Keratinocyte (primary cell): ENCODE data around the gene TESK1.

Experiments
- CTCF ChIP-seq, 3 experiments: IDR thresholded peaks in 1 of 3; conservative IDR thresholded peaks in 1 of 3; optimal IDR thresholded peaks in 1 of 3; 2 replicates in 2 of 3; 3 replicates in 1 of 3; pipeline versions ENCODE3 to v1.5.1; 2011; ENCODE audit warnings: low read length in 3 of 3, mild to moderate bottlenecking in 3 of 3, moderate library complexity in 2 of 3, control low read depth in 1 of 3, inconsistent platforms in 1 of 3; ENCODE audit not compliant: insufficient read depth in 2 of 3; ENCODE audit errors: extremely low read depth in 1 of 3
- EZH2 ChIP-seq: IDR thresholded peaks from one replicate; pipeline ENCODE4 v1.6.1; 2012; ENCODE audit warnings: inconsistent platforms, mild to moderate bottlenecking, low read length, moderate library complexity

DNA sequence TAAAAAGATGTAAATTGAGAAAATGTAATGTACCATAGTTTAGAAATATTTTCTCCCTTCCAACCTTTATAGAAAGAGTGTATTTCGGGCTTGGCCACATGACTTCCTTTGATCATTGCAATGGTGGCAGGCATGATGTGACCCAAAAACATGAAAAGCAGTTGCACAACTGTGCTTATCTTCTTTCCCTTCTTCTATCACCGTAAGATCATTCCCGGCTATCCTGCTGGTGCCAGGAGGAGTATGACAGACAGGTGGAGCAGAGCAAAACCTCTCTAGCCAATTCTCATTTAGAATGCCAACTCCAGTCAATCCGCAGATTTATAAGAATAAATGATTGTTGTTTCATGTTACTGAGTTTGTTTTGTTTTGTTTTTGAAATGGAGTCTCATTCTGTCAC is 10.6 kb upstream of the TESK1 start:
- TF ChIP-seq CTCF (optimal IDR thresholded peaks at IDR 0.05 in 1 of 3, IDR thresholded peaks at IDR 0.05 in 1 of 3, conservative IDR thresholded peaks at IDR 0.05 in 1 of 3; ENCODE audit: extremely low read depth in 1 of 3, insufficient read depth in 2 of 3, low read length in 3 of 3), result no peak
- TF ChIP-seq EZH2, result no peak
